LNCAP (cell line): ENCODE results near the gene ANTXR1.

Experiments used
- TF ChIP-seq, protein P1 (sequence below): fragments of 450-650 bp; IDR thresholded peaks from 2 replicates; pipeline ENCODE4 v1.5.1; 2017; ENCODE audit warnings: mild to moderate bottlenecking

The ANTXR1 gene

DNA sequence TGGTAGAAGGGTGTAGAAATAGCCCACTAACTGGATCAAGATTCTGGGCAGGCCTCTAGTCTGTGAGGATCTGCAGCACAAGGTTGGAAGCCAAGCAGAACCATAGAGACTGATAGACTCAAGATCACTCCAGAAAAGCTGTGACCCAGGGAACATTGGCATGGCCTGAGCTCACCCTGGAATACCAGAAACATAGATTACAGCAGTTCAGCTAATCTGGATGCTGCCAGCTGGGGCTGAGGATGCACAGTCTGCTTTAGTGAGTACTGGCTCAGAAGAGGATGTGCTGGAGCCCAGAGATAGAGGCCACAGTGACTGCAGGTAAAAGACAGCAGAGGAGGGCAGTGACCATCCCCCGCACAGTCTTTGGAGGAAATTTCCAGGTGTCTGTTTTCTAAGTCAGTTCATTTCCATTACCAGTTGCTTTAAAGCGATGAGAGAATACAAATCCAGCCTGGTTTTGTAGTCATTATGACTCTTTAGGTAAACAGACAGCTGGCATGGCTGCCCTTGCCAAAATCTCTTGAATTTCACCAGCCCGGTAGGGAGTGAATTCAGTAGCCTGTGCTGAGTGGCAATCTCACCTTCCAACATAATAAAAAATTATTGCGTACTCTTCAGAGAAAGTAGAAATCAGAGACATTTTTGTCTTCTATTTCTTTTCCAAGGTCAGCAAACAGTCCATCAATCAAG lies 119.2 kb downstream of the ANTXR1 start:
- TF ChIP-seq, protein P1, sequence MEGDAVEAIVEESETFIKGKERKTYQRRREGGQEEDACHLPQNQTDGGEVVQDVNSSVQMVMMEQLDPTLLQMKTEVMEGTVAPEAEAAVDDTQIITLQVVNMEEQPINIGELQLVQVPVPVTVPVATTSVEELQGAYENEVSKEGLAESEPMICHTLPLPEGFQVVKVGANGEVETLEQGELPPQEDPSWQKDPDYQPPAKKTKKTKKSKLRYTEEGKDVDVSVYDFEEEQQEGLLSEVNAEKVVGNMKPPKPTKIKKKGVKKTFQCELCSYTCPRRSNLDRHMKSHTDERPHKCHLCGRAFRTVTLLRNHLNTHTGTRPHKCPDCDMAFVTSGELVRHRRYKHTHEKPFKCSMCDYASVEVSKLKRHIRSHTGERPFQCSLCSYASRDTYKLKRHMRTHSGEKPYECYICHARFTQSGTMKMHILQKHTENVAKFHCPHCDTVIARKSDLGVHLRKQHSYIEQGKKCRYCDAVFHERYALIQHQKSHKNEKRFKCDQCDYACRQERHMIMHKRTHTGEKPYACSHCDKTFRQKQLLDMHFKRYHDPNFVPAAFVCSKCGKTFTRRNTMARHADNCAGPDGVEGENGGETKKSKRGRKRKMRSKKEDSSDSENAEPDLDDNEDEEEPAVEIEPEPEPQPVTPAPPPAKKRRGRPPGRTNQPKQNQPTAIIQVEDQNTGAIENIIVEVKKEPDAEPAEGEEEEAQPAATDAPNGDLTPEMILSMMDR: no peak

DNA sequence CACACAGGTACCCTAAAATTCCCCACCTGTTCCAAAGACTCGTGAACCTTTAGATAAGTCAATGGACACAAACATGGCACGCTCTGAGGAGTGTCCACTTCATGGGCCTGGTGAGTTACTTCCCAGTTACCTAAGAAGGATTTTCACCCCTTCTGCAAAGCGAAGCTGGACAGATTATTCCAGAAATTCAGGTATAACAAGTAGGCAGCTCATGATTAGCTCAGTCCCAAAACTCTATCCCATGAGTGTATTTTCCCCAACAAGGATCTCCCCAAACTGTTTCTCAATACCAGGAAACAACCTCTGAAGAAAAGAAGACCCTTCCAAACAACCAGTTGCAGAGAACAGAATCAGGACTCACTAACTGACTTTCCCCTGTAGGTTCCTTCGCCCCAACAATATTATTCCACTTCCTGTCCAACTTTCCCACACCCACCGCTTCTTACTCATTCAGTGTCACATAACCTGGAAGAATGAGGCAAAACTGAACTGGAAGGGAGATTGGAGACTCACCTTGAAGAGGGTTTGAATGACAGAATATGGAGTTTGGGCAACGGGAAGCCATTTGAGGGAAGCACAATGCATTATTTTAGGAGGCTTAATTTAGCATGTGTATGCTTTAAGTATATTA lies 120.1 kb downstream of the ANTXR1 start:
- TF ChIP-seq, protein P1: no peak

DNA sequence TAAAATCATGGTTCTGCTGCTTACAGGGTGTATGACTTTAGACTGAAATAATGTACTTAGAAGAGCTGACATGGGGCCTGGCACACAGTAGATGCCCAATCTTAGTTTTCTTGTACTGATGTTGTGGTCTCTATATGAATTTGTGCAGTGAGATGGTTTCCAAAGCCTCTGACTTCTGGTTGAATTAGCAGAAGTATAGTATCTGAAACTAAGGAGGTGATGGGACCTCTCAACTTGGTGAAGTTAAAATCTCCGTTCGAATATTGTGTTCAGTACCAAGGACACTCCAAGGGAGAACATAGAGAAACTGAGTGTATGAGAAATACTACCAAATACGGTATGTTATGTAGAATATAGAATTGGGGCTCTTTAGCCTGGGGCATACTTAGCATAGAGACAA lies 120.9 kb downstream of the ANTXR1 start:
- TF ChIP-seq, protein P1: no peak

DNA sequence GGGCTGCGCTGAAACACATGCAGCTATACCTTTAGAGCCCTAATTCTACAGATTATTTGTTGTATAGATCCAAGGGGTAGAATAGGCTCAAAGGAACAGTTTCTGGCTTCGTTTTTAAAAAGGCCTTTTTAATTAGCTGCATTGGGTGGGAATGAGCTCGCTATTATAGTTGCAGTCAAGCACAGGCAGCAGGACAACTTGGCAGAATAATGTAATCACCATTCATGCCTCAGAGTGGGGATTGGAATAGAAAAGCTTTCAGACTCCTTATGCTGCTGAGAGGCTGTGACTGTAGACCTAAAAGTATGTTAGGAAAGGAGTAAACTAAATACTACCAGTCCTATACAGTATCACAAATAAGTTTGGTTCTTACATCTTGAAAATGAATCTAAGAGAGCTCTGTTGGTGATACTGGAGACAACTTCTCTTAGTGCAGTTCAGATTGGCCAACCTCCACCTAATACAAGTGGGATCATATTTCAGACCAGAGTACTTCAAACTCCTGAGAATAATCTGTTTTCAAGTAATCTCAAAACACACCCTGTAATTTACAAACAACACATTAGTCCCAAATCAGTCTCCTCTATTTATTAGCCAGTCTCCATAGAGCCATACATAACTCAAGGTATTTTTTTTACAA lies 121.4 kb downstream of the ANTXR1 start:
- TF ChIP-seq, protein P1: no peak

DNA sequence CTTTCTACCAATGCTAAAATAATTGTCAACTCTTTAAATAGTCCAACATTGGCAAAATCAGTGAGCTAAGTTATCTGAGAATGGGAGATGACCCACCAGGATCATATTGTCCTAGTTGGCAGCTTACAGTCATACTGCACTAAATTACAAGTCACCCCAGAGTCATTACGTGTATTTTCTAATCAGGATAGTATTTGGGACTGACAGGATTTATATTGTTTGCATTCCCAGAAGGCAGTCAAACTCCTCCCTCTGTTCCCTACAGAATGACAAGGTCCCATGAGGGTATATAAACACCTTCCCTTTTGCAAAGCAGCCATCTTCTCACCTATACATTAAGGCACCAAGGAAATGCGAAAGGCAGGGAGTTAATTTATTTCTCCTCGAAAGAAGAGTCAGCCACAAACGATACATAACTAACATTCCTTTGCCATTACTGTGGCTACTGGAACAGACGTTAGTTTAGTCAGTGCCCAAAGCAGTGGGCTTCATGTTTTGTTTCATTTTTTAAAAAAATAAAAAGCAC lies 125.3 kb downstream of the ANTXR1 start:
- TF ChIP-seq, protein P1: no peak

DNA sequence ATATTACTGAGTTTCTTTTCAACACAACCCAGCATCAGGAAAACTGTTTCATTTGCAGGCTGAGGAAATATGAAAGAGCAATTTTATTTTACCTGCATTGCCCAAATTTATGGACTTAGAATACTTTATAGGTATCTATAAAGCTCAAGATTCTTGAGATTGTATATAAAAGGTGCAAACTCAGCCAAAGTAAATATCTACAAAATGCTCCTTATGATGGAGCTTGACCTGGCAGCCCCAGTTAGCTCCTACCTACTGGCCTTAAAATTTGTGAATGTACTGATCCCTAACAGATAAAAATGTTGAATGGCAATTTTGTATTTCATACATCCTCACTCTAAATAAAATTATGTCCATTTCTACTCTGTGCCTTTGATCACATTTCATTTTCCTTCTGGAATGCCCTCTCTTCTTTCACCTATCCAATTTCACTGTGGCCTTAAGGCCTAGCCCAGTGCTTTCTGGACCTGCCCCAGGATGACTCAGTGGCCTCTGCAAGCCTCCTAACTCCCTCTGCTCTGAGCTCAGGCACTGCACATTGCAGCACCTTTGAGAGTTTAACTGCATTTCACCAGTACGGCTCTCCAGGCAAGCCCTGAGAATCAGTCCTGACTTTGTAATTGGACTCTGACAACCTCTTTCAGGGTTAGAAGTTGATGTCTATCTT lies 125.9 kb downstream of the ANTXR1 start:
- TF ChIP-seq, protein P1: no peak
